HG03575 (cell line): Measurements from ENCODE around the gene ZNF438.
"Not testable (repeated sequence)": the region's sequence is repeated elsewhere in the genome, so short reads cannot be mapped to it uniquely, and the experiment has no call there.

ENCODE experiments used
- ATAC-seq: cut with Tn5 transposase; IDR thresholded peaks from one replicate; pipeline ENCODE4 v1.9.1; 2021; ENCODE audit not compliant: unreplicated experiment, insufficient number of reproducible peaks, low FRiP score; ENCODE audit errors: extremely low read depth

Gene ZNF438

GRCh38 chr10:30915146-30915545, 116.5 kb downstream of the ZNF438 start:
- ATAC-seq, result no peak

- ATAC-seq, result no peak
Observed at GRCh38 chr10:30911303-30911863, 120.3 kb downstream of the ZNF438 start.

- no peak for ATAC-seq
Observed at GRCh38 chr10:30903397-30904138, 128.1 kb downstream of the ZNF438 start.

GRCh38 chr10:30902621-30903396, 128.9 kb downstream of the ZNF438 start:
- ATAC-seq, result no peak

GRCh38 chr10:30901487-30901886, 130.2 kb downstream of the ZNF438 start:
- ATAC-seq, result not testable (repeated sequence)

GRCh38 chr10:30898964-30899363, 132.7 kb downstream of the ZNF438 start:
- no peak for ATAC-seq

- no peak for ATAC-seq
Observed at GRCh38 chr10:30897547-30897946, 134.1 kb downstream of the ZNF438 start.

GRCh38 chr10:30897048-30897447, 134.6 kb downstream of the ZNF438 start:
- no peak for ATAC-seq

GRCh38 chr10:30894221-30894620, 137.4 kb downstream of the ZNF438 start:
- ATAC-seq, result no peak

GRCh38 chr10:30893208-30893607, 138.5 kb downstream of the ZNF438 start:
- no peak for ATAC-seq

- ATAC-seq, result no peak
Observed at GRCh38 chr10:30887839-30888238, 143.8 kb downstream of the ZNF438 start.

- no peak for ATAC-seq
Observed at GRCh38 chr10:30885423-30885822, 146.2 kb downstream of the ZNF438 start.

GRCh38 chr10:30883751-30884150, 147.9 kb downstream of the ZNF438 start:
- no peak for ATAC-seq

GRCh38 chr10:30883116-30883515, 148.5 kb downstream of the ZNF438 start:
- no peak for ATAC-seq

- no peak for ATAC-seq
Observed at GRCh38 chr10:30882281-30882680, 149.4 kb downstream of the ZNF438 start.

GRCh38 chr10:30878920-30879319, 152.7 kb downstream of the ZNF438 start:
- ATAC-seq, result no peak

GRCh38 chr10:30877111-30877510, 154.6 kb downstream of the ZNF438 start:
- ATAC-seq, result no peak

- no peak for ATAC-seq
Observed at GRCh38 chr10:30873411-30873810, 158.3 kb downstream of the ZNF438 start.

GRCh38 chr10:30870896-30871295, 160.8 kb downstream of the ZNF438 start:
- ATAC-seq, result no peak

GRCh38 chr10:30869566-30869965, 162.1 kb downstream of the ZNF438 start:
- ATAC-seq, result no peak
